ENCODE results near the gene MERTK. TPM values are rescaled to one million over a fixed set of nuclear protein-coding genes. Genes with fewer than 3 reads are reported as not detected.

The MERTK gene
- total RNA-seq, 1 donor from 2014 or later = 27.1 TPM

- Mint-ChIP-seq H3K27me3 (ENCODE audit: low read depth) (no peaks in the 10 kb centered on the region), H3K36me3 (peaks cover 44% of the 10 kb centered on the region), H3K9me3 (no peaks in the 10 kb centered on the region), H3K4me1 (peaks cover 8% of the 10 kb centered on the region), H3K27ac (no peak overlapping the region), H3K4me3 (no peak overlapping the region)
- TF ChIP-seq CTCF (IDR thresholded peaks at IDR 0.05; ENCODE audit: unreplicated experiment) = no peak
- DNase-seq (ENCODE audit: low spot score in 2 of 2, unreplicated experiment in 2 of 2) = no peak
These were observed 102.2 kb downstream of the MERTK start for GRCh38 chr2:112000399-112001135.

GRCh38 chr2:112001136-112001715 is 102.8 kb downstream of the MERTK start:
- no peak for DNase-seq (ENCODE audit: low spot score in 2 of 2, unreplicated experiment in 2 of 2)
- Mint-ChIP-seq H3K4me3 (no peak overlapping the region), H3K36me3 (peaks cover 40% of the 10 kb centered on the region), H3K27ac (no peak overlapping the region), H3K9me3 (no peaks in the 10 kb centered on the region), H3K4me1 (peaks cover 8% of the 10 kb centered on the region), H3K27me3 (ENCODE audit: low read depth) (no peaks in the 10 kb centered on the region)
- TF ChIP-seq CTCF (IDR thresholded peaks at IDR 0.05; ENCODE audit: unreplicated experiment) = no peak

DNA sequence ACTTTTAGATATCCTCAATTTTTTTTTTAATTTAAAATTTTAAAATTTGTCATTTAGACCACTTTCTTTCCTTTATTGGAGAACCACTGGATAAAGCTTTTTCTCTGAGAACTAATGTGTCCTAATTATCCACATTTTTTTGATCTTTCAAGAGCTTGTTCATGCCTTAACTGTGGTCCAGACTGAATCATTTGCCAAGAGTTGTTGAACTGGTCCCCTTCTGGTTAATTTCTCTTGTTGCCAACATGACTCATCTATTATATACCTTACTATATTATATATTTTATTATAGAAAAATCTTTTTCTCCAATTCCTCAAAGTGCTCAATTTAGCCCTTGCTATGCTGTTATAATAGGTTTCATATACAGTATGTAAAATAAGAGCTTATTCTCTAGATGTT is 103.5 kb downstream of the MERTK start:
- Mint-ChIP-seq H3K4me3 (no peak overlapping the region), H3K4me1 (peaks cover 8% of the 10 kb centered on the region), H3K36me3 (peaks cover 37% of the 10 kb centered on the region), H3K27ac (no peak overlapping the region), H3K27me3 (ENCODE audit: low read depth) (no peaks in the 10 kb centered on the region), H3K9me3 (no peaks in the 10 kb centered on the region)
- DNase-seq (ENCODE audit: low spot score in 2 of 2, unreplicated experiment in 2 of 2) = no peak
- TF ChIP-seq CTCF (IDR thresholded peaks at IDR 0.05; ENCODE audit: unreplicated experiment) = no peak

GRCh38 chr2:112003576-112004252 is 105.3 kb downstream of the MERTK start:
- Mint-ChIP-seq H3K36me3 (peaks cover 37% of the 10 kb centered on the region), H3K27me3 (ENCODE audit: low read depth) (no peaks in the 10 kb centered on the region), H3K27ac (no peak overlapping the region), H3K4me3 (no peak overlapping the region), H3K4me1 (peaks cover 8% of the 10 kb centered on the region), H3K9me3 (no peaks in the 10 kb centered on the region)
- DNase-seq (ENCODE audit: low spot score in 2 of 2, unreplicated experiment in 2 of 2) = no peak
- TF ChIP-seq CTCF (IDR thresholded peaks at IDR 0.05; ENCODE audit: unreplicated experiment) = no peak

DNA sequence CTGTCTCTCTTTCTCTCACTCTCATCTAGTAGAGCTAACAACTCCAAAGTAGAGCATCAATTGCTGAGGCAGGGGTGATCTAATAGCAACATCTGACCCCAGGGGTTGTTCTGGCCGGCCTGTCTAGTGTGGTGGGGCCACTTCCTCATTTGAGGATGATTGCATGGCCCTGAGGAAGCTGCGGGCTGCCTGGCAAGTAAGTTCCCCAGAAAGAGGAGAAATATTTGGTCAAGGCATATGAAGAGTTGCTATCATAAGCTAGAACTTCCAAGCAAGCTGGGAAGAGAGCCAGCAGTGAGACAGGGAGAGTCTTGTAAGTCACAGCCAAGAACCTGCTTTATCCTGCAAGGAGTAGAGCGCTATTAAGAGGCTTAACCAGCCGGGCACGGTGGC is 105.8 kb downstream of the MERTK start:
- Mint-ChIP-seq H3K4me3 (no peak overlapping the region), H3K4me1 (peaks cover 8% of the 10 kb centered on the region), H3K27ac (no peak overlapping the region), H3K9me3 (no peaks in the 10 kb centered on the region), H3K27me3 (ENCODE audit: low read depth) (no peaks in the 10 kb centered on the region), H3K36me3 (peaks cover 41% of the 10 kb centered on the region)
- no peak for TF ChIP-seq CTCF (IDR thresholded peaks at IDR 0.05; ENCODE audit: unreplicated experiment)
- DNase-seq (ENCODE audit: low spot score in 2 of 2, unreplicated experiment in 2 of 2) = no peak
